GM23338 (cell line): ENCODE measurements around the gene PPP4R1. TPM values are rescaled to one million over a fixed set of nuclear protein-coding genes. Genes with fewer than 3 reads are reported as not detected.

Experiments used
- ATAC-seq: fragments of 200-7000 bp; cut with Tn5 transposase; 3 replicates; pipeline ENCODE4 v1.9.1; 2020
- DNase-seq: peaks from one replicate; pipeline ENCODE4 v3.0.0-alpha.2; 2015; ENCODE audit warnings: low spot score
- H2AFZ ChIP-seq: fragments of 200-600 bp; sonication (generic); 2 replicates; pipeline ENCODE4 v1.8.0; 2016; ENCODE audit warnings: antibody characterized with exemption, mild to moderate bottlenecking, moderate library complexity
- H3F3A ChIP-seq: fragments of 200-600 bp; sonication (generic); replicated peaks from 2 replicates; pipeline ENCODE4 v1.8.0; 2017; ENCODE audit warnings: antibody characterized with exemption, mixed run types, low read depth
- H3K27ac ChIP-seq: fragments of 200-600 bp; sonication (generic); 2 replicates; pipeline ENCODE4 v1.6.1; 2016; ENCODE audit warnings: low read depth
- H3K27me3 ChIP-seq: fragments of 200-600 bp; sonication (generic); 2 replicates; pipeline ENCODE4 v1.8.0; 2016; ENCODE audit warnings: mild to moderate bottlenecking, mixed run types, moderate library complexity; ENCODE audit not compliant: insufficient read depth
- H3K36me3 ChIP-seq: fragments of 200-600 bp; sonication (generic); 2 replicates; pipeline ENCODE4 v1.8.0; 2016; ENCODE audit warnings: mild to moderate bottlenecking; ENCODE audit not compliant: insufficient read depth
- H3K4me1 ChIP-seq: fragments of 200-600 bp; sonication (generic); 2 replicates; pipeline ENCODE4 v1.8.0; 2016; ENCODE audit warnings: mild to moderate bottlenecking, moderate library complexity; ENCODE audit not compliant: insufficient read depth
- H3K4me2 ChIP-seq: fragments of 200-600 bp; sonication (generic); 2 replicates; pipeline ENCODE4 v1.7.1; 2017; ENCODE audit warnings: mixed run types
- H3K4me3 ChIP-seq: fragments of 200-600 bp; sonication (generic); 2 replicates; pipeline ENCODE4 v1.6.1; 2016; ENCODE audit warnings: mixed run types
- H3K79me2 ChIP-seq: fragments of 200-600 bp; sonication (generic); replicated peaks from 2 replicates; pipeline ENCODE4 v1.8.0; 2017; ENCODE audit warnings: mild to moderate bottlenecking; ENCODE audit not compliant: insufficient read depth
- H3K9me2 ChIP-seq: fragments of 200-600 bp; sonication (generic); 2 replicates; pipeline ENCODE4 v1.8.0; 2017; ENCODE audit not compliant: insufficient read depth
- H4K20me1 ChIP-seq: fragments of 200-600 bp; sonication (generic); replicated peaks from 2 replicates; pipeline ENCODE4 v1.8.0; 2017; ENCODE audit warnings: mild to moderate bottlenecking; ENCODE audit not compliant: insufficient read depth
- H3K27ac Mint-ChIP-seq: 2 replicates; pipeline ENCODE4 v1.8.0; 2020; ENCODE audit warnings: inconsistent platforms, mild to moderate bottlenecking, moderate library complexity, mixed read lengths
- H3K27me3 Mint-ChIP-seq: 3 replicates; pipeline ENCODE4 v1.8.0; 2022; ENCODE audit warnings: low read depth, mild to moderate bottlenecking, moderate library complexity, mixed read lengths, inconsistent platforms; ENCODE audit not compliant: insufficient read depth, poor library complexity
- H3K36me3 Mint-ChIP-seq: 3 replicates; pipeline ENCODE4 v1.8.0; 2021; ENCODE audit warnings: low read depth, mild to moderate bottlenecking, inconsistent platforms, moderate library complexity, mixed read lengths
- H3K4me1 Mint-ChIP-seq: 3 replicates; pipeline ENCODE4 v1.8.0; 2020; ENCODE audit warnings: mild to moderate bottlenecking, inconsistent platforms, mixed read lengths
- H3K4me3 Mint-ChIP-seq: 3 replicates; pipeline ENCODE4 v1.8.0; 2021; ENCODE audit warnings: moderate library complexity, mild to moderate bottlenecking, inconsistent platforms, mixed read lengths
- H3K9me3 Mint-ChIP-seq: 3 replicates; pipeline ENCODE4 v1.8.0; 2020; ENCODE audit warnings: moderate library complexity, mild to moderate bottlenecking, inconsistent platforms, mixed read lengths
- CREB1 ChIP-seq: fragments of 250-450 bp; sonication (Bioruptor Pico); IDR thresholded peaks from 2 replicates; pipeline ENCODE4 v1.5.0; 2020; ENCODE audit warnings: low read depth, mild to moderate bottlenecking, moderate library complexity
- CTCF ChIP-seq, 2 experiments: fragments of 200-600 bp in 1 of 2; sonication (generic) in 1 of 2; conservative IDR thresholded peaks; 2 replicates each; pipeline versions ENCODE4 v1.5.1 to v1.6.1; 2016 to 2017; ENCODE audit warnings: antibody characterized with exemption in 2 of 2, low read depth in 2 of 2, mild to moderate bottlenecking in 2 of 2, moderate library complexity in 1 of 2
- EZH2 ChIP-seq: fragments of 200-600 bp; sonication (generic); IDR thresholded peaks from one replicate; pipeline ENCODE4 v1.8.0; 2017; ENCODE audit warnings: antibody characterized with exemption, mild to moderate bottlenecking, low read depth; ENCODE audit not compliant: unreplicated experiment
- EZH2phosphoT487 ChIP-seq: fragments of 200-600 bp; sonication (generic); IDR thresholded peaks from one replicate; pipeline ENCODE4 v1.8.1; 2018; ENCODE audit warnings: antibody characterized with exemption; ENCODE audit not compliant: unreplicated experiment
- JUNB ChIP-seq: IDR thresholded peaks from one replicate; pipeline ENCODE4 v1.6.1; 2016; ENCODE audit warnings: antibody characterized with exemption; ENCODE audit not compliant: unreplicated experiment
- NANOG ChIP-seq: IDR thresholded peaks from 2 replicates; pipeline ENCODE4 v1.6.1; 2016; ENCODE audit warnings: antibody characterized with exemption, borderline replicate concordance
- REST ChIP-seq: IDR thresholded peaks from one replicate; pipeline ENCODE4 v1.6.1; 2018; ENCODE audit warnings: antibody characterized with exemption; ENCODE audit not compliant: unreplicated experiment
- STAT1 ChIP-seq: IDR thresholded peaks from one replicate; pipeline ENCODE4 v1.6.1; 2016; ENCODE audit warnings: antibody characterized with exemption; ENCODE audit not compliant: unreplicated experiment
- ZNF114 ChIP-seq: fragments of 250-450 bp; sonication (Bioruptor Pico); IDR thresholded peaks from 2 replicates; pipeline ENCODE4 v1.5.0; 2020; ENCODE audit warnings: mild to moderate bottlenecking, moderate library complexity
- polyA plus RNA-seq: library from polyadenylated mRNA; unstranded; fragments of >200 nt; fragmentation: Nextera tagmentation; extraction: Ambion mirVana; gene quantifications from 2 replicates; pipeline ENCODE4 v1.2.1, GENCODE V29; 2016
- total RNA-seq: library from RNA; depleted of rRNA; stranded (reverse); fragments of >200 nt; shearing (Covaris generic); gene quantifications from 2 replicates; pipeline ENCODE4 v1.2.3, GENCODE V29; 2014

The PPP4R1 gene
- total and polyA plus RNA-seq, 2 experiments from 2014 or later: 18.1 to 79.4 TPM

- TF ChIP-seq REST (no peak), CREB1 (CRISPR knock-in tag) (no peak), STAT1 (no peak)
Observed at GRCh38 chr18:9568186-9568585, 46.2 kb downstream of the PPP4R1 start (continued).

- peaks cover 6% of the 10 kb centered on the region; the same call in 1 of the 2 replicates for H3K36me3 ChIP-seq
- no peaks in the 10 kb centered on the region for H3K4me1 Mint-ChIP-seq
- H3K27me3 ChIP-seq: no peaks in the 10 kb centered on the region
- no peak overlapping the region for H3K4me2 ChIP-seq
- no peaks in the 10 kb centered on the region for H3K9me2 ChIP-seq
- TF ChIP-seq REST (no peak), EZH2 (no peak), NANOG (no peak), EZH2phosphoT487 (no peak), STAT1 (no peak), CTCF (conservative IDR thresholded peaks at IDR 0.05; ENCODE audit: low read depth in 2 of 2) (no peak), ZNF114 (no peak), JUNB (no peak)
- H4K20me1 ChIP-seq: no peaks in the 10 kb centered on the region; the same call in 1 of the 2 replicates
- H3K4me3 ChIP-seq: no peak overlapping the region
- H3K9me3 Mint-ChIP-seq: no peaks in the 10 kb centered on the region
- H3K27ac ChIP-seq: no peak overlapping the region
- H3K4me1 ChIP-seq: no peaks in the 10 kb centered on the region
- H3K27ac Mint-ChIP-seq: no peak overlapping the region
- peaks cover 30% of the 10 kb centered on the region for H3K36me3 Mint-ChIP-seq
- no peaks in the 10 kb centered on the region for H3K27me3 Mint-ChIP-seq
- DNase-seq (no peak), ATAC-seq (no peak)
- no peaks in the 10 kb centered on the region for H3F3A ChIP-seq
- no peak overlapping the region for H3K4me3 Mint-ChIP-seq
- H2AFZ ChIP-seq: no peak overlapping the region
- no peaks in the 10 kb centered on the region for H3K79me2 ChIP-seq
Observed at GRCh38 chr18:9565407-9565806, 49.0 kb downstream of the PPP4R1 start.
